ENCODE measurements around the gene ACOX3.

Gene ACOX3

DNA sequence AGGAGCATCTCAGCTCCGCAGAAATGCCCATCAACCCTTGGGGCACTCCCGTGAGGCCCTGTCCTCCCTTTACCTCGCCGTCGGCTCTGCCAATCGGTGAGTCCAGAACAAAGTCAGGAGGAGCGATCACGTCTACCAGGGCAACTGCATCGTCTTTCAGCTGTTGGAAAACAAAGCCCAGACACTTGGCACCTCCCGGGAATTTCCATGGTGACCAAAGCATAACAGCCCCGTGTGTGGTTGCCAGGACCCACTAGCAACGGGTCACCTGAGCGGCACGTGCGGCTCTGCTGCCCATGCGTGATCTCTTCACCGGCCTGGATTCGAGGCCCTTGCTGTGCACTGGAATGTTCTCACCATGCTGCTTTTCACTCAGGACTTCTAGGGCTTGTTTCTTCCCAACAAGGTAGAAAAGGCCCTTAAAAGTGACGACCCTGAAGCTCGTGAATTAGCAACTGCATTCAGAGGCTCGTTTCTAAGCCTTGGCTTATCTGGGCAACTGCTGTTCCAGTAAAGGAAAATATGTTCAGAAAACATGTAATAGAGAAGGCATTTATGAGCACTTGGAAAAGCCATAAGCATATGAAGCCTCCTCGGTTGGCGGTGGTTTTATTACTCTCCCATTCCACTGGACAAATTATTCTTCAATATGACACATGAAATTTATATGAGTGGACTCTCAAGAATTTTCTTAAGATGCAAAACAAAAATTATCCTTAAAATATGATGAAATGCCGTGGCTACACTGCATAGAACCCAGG lies 69.5 kb downstream of the ACOX3 start:
- no peak overlapping the region for H3K27ac ChIP-seq (ENCODE audit: low read depth, low read length)
- no peaks in the 10 kb centered on the region for H3K9me3 ChIP-seq (ENCODE audit: control insufficient read depth, insufficient read depth, low read depth, low read length)
- H3K4me3 ChIP-seq (ENCODE audit: low read depth, low read length): no peak overlapping the region
- no peak overlapping the region for H3K9ac ChIP-seq (ENCODE audit: low read length)
- no peaks in the 10 kb centered on the region for H3K4me1 ChIP-seq (ENCODE audit: control insufficient read depth, insufficient read depth, low read length)
- H3K36me3 ChIP-seq (ENCODE audit: control insufficient read depth, insufficient read depth, low read length): no peaks in the 10 kb centered on the region
- H3K27me3 ChIP-seq (ENCODE audit: control insufficient read depth, insufficient read depth, low read length): no peaks in the 10 kb centered on the region

DNA sequence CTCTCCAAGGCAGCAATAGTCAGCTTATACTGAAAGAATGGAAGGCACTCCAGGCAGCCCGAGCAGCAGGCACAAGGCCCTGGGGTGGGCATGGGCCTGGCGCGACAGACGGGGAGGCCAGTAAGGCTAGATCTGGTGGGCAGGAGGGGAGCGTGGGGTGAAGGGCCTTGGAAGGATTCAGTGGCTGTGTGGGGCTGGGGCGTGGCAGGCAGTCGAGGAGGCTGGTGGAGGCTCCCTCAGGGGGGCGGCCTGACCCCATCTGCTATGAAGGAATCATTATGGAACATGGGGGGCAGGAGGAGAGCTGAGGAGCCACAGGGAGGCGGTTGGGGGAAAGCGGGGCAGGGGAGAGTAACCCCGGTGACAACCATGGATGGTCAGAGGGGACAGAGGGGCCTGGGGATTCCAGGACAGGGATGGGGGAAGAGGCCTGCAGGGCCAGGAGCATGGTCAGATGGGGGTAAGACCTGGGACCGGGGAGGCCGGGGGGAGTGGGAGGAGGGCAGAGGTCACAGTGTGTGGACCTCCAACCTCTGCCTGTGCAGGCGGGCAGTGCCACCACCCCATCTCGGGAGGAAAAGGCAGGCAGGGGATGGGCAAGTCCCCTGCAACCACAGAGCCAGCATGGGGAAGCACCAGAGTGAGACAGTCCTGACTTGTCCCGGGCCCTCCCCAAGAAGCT lies 70.3 kb downstream of the ACOX3 start:
- Histone ChIP-seq H3K4me3 (ENCODE audit: low read depth, low read length) (no peak overlapping the region), H3K27ac (ENCODE audit: low read depth, low read length) (no peak overlapping the region), H3K27me3 (ENCODE audit: control insufficient read depth, insufficient read depth, low read length) (no peaks in the 10 kb centered on the region), H3K9me3 (ENCODE audit: control insufficient read depth, insufficient read depth, low read depth, low read length) (no peaks in the 10 kb centered on the region), H3K9ac (ENCODE audit: low read length) (no peak overlapping the region), H3K4me1 (ENCODE audit: control insufficient read depth, insufficient read depth, low read length) (no peaks in the 10 kb centered on the region), H3K36me3 (ENCODE audit: control insufficient read depth, insufficient read depth, low read length) (no peaks in the 10 kb centered on the region)

DNA sequence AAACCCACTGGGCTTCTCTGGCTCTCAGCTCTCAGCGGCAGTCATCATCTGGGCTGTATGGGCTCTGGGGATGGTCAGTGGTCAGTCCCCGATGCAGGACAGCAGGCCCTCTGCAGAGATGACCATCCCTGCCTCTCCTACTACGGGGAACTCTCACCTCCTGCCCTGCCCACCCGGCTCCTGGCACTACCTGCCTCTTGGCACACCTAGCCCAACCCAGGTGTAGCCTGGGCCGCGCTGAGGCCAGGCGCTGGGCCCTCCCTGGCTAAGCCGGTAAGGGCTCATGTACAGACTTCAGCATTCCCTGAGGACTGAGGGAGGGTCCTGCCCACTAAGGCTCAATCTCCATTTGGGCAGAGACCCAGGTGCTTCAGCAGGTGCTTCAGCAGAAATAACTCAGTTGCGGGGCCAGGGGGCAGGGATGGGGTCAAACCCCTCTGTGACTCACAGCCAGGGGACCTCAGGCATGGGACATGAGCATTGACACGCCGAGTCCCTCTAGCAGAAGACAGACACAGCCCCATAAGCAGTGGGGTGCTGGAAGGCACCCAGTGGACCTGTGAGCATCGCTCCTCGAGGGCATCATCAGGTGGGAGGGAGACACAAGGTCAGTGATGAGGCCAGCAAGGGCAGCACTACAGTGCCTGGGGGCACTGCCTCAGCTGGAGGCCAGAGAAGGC lies 71.0 kb downstream of the ACOX3 start:
- Histone ChIP-seq H3K9ac (ENCODE audit: low read length) (no peak overlapping the region), H3K4me1 (ENCODE audit: control insufficient read depth, insufficient read depth, low read length) (no peaks in the 10 kb centered on the region), H3K4me3 (ENCODE audit: low read depth, low read length) (no peak overlapping the region), H3K27me3 (ENCODE audit: control insufficient read depth, insufficient read depth, low read length) (no peaks in the 10 kb centered on the region), H3K9me3 (ENCODE audit: control insufficient read depth, insufficient read depth, low read depth, low read length) (no peaks in the 10 kb centered on the region), H3K27ac (ENCODE audit: low read depth, low read length) (no peak overlapping the region), H3K36me3 (ENCODE audit: control insufficient read depth, insufficient read depth, low read length) (no peaks in the 10 kb centered on the region)

DNA sequence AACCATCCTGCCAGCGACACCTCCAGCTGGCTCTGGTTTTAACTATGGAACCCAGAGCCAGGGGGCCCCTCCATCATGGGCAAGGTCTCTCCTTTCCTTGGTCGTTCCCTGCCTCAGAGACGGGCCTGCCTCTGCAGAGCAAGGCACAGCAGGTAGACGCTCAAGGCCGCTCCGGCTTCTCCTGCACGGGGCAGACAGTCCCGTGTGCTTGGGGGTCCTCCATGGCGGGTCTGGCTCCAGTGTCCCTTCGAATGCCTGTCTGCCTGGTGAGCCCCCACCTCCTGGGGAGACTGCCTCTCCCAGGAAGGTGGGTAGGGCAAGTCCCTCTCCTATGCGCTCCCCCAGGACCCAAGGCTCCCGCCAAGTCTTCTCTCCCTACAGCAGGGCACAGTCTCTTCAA lies 71.5 kb downstream of the ACOX3 start:
- no peaks in the 10 kb centered on the region for H3K4me1 ChIP-seq (ENCODE audit: control insufficient read depth, insufficient read depth, low read length)
- H3K36me3 ChIP-seq (ENCODE audit: control insufficient read depth, insufficient read depth, low read length): no peaks in the 10 kb centered on the region; the same call in 1 of the 2 replicates
- H3K4me3 ChIP-seq (ENCODE audit: low read depth, low read length): no peak overlapping the region
- no peak overlapping the region for H3K27ac ChIP-seq (ENCODE audit: low read depth, low read length)
- no peaks in the 10 kb centered on the region for H3K9me3 ChIP-seq (ENCODE audit: control insufficient read depth, insufficient read depth, low read depth, low read length)
- no peaks in the 10 kb centered on the region for H3K27me3 ChIP-seq (ENCODE audit: control insufficient read depth, insufficient read depth, low read length)
- no peak overlapping the region for H3K9ac ChIP-seq (ENCODE audit: low read length)

DNA sequence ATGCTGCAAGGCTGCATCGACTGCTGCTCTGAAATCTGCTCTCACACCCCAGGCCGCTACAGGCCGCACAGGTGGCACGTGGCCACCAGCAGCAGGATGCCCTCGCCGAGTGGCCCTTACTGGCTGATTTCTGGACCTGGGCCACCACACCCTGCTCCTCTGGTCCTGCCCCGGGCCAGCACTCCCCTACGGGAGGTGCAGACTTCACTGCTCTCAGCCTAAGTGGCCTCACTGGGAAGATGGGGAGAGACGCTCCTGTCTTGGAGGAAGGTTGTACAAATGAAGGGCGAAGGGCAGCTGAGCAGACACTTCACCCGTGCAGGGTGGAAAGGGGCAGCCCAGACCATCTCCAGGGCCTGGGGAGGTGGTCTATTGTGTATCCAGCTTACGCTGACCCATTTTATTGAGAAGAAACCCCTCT lies 72.5 kb downstream of the ACOX3 start:
- Histone ChIP-seq H3K36me3 (ENCODE audit: control insufficient read depth, insufficient read depth, low read length) (no peaks in the 10 kb centered on the region; the same call in 1 of the 2 replicates), H3K9me3 (ENCODE audit: control insufficient read depth, insufficient read depth, low read depth, low read length) (peaks cover 4% of the 10 kb centered on the region; the same call in 1 of the 2 replicates), H3K4me3 (ENCODE audit: low read depth, low read length) (no peak overlapping the region), H3K9ac (ENCODE audit: low read length) (no peak overlapping the region), H3K27ac (ENCODE audit: low read depth, low read length) (no peak overlapping the region), H3K4me1 (ENCODE audit: control insufficient read depth, insufficient read depth, low read length) (no peaks in the 10 kb centered on the region), H3K27me3 (ENCODE audit: control insufficient read depth, insufficient read depth, low read length) (no peaks in the 10 kb centered on the region)

DNA sequence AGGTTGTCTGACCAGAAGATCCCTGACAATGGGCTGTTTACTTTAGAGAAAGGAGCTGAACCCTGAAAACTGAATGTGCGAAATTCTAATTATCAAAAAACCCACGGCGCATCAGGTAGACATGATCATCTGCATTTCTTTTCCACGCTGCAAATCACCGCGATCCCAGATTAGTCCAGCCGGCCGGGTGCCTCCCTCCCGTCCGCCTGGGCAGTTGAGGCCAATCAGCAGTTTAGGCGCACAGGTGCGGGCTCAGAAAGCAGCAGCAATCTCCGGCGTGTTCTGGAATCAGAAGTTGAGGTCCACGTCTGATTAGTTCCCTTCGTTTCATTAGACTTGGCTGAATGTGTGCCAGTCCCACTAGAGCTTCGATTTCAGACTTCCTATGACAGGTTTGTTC lies 73.9 kb downstream of the ACOX3 start:
- Histone ChIP-seq H3K27ac (ENCODE audit: low read depth, low read length) (no peak overlapping the region), H3K4me1 (ENCODE audit: control insufficient read depth, insufficient read depth, low read length) (no peaks in the 10 kb centered on the region), H3K9ac (ENCODE audit: low read length) (no peak overlapping the region), H3K27me3 (ENCODE audit: control insufficient read depth, insufficient read depth, low read length) (no peaks in the 10 kb centered on the region), H3K4me3 (ENCODE audit: low read depth, low read length) (no peak overlapping the region), H3K9me3 (ENCODE audit: control insufficient read depth, insufficient read depth, low read depth, low read length) (peaks cover 16% of the 10 kb centered on the region; the same call in 1 of the 2 replicates), H3K36me3 (ENCODE audit: control insufficient read depth, insufficient read depth, low read length) (no peaks in the 10 kb centered on the region; the same call in 1 of the 2 replicates)

DNA sequence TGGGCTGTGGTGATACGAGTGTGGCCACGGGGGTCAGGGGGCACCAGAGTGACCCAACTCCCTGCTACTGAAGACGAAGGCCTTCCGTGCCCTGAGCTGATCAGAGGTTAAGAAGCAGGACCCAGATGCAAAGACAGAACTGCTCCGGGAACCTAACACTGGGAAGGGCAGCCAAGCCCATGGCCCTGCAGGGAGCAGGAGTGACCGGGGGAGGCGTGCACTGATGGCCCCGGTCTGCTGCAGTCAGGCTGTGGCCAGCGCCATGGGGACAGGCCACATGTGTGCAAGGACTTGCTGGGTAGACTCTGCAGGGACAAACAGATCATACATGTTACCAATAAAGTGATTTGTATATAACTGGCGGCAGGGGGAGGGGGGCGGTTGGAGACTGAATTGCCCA lies 74.6 kb downstream of the ACOX3 start:
- no peak overlapping the region for H3K9ac ChIP-seq (ENCODE audit: low read length)
- no peak overlapping the region for H3K4me3 ChIP-seq (ENCODE audit: low read depth, low read length)
- H3K27ac ChIP-seq (ENCODE audit: low read depth, low read length): no peak overlapping the region
- no peaks in the 10 kb centered on the region for H3K27me3 ChIP-seq (ENCODE audit: control insufficient read depth, insufficient read depth, low read length)
- H3K36me3 ChIP-seq (ENCODE audit: control insufficient read depth, insufficient read depth, low read length): no peaks in the 10 kb centered on the region; the same call in 1 of the 2 replicates
- H3K4me1 ChIP-seq (ENCODE audit: control insufficient read depth, insufficient read depth, low read length): no peaks in the 10 kb centered on the region
- peaks cover 20% of the 10 kb centered on the region for H3K9me3 ChIP-seq (ENCODE audit: control insufficient read depth, insufficient read depth, low read depth, low read length)

DNA sequence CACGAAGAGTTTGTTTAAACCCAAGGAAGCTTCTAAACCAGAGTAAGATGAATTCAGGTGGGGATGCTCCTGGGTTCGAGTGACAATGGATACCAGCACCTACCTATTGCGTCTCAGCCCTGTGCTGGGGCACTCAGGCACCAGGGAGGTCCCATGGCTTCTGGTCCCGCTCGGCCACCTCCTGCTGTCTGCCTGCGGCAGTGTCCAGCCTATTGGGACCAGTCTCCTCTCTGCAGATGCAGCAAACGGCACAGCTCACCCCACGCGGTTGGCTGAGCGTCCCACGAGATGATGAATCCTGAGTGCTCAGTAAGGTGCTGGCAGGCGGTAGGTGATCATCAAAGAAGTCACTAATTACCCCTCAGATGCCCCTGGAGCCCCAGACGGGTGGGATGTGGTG lies 75.2 kb downstream of the ACOX3 start:
- Histone ChIP-seq H3K4me3 (ENCODE audit: low read depth, low read length) (no peak overlapping the region), H3K27me3 (ENCODE audit: control insufficient read depth, insufficient read depth, low read length) (no peaks in the 10 kb centered on the region), H3K27ac (ENCODE audit: low read depth, low read length) (no peak overlapping the region), H3K4me1 (ENCODE audit: control insufficient read depth, insufficient read depth, low read length) (no peaks in the 10 kb centered on the region), H3K9me3 (ENCODE audit: control insufficient read depth, insufficient read depth, low read depth, low read length) (peaks cover 24% of the 10 kb centered on the region), H3K36me3 (ENCODE audit: control insufficient read depth, insufficient read depth, low read length) (no peaks in the 10 kb centered on the region; the same call in 1 of the 2 replicates), H3K9ac (ENCODE audit: low read length) (no peak overlapping the region)

DNA sequence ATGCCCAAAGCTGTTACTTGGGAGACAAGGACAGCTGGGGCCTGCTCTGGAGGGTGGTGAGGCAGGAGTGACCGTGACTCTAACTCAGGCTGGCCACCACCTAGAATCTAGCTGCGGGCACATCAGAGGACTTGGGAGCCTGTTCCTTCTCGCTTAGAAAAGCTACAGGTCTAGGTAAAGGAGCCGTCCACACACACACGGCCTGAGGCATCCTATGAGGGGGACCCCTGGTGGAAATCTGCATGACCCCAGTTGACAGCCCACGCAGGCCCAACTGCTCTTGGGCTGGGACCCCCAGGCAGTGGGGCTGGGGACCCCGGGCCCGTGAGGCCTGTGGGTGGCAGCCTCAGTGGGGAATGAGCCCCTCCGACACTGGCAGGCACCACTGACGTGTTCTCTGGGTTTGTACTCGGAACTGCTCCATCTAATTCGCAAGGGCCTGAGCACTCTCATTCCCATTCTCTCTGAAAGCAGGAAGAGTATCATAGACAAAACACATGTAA lies 75.6 kb downstream of the ACOX3 start:
- H3K27me3 ChIP-seq (ENCODE audit: control insufficient read depth, insufficient read depth, low read length): no peaks in the 10 kb centered on the region; the same call in 1 of the 2 replicates
- no peak overlapping the region for H3K9ac ChIP-seq (ENCODE audit: low read length)
- peaks cover 24% of the 10 kb centered on the region for H3K9me3 ChIP-seq (ENCODE audit: control insufficient read depth, insufficient read depth, low read depth, low read length)
- H3K36me3 ChIP-seq (ENCODE audit: control insufficient read depth, insufficient read depth, low read length): no peaks in the 10 kb centered on the region; the same call in 1 of the 2 replicates
- H3K4me3 ChIP-seq (ENCODE audit: low read depth, low read length): no peak overlapping the region
- no peak overlapping the region for H3K27ac ChIP-seq (ENCODE audit: low read depth, low read length)
- no peaks in the 10 kb centered on the region for H3K4me1 ChIP-seq (ENCODE audit: control insufficient read depth, insufficient read depth, low read length)

DNA sequence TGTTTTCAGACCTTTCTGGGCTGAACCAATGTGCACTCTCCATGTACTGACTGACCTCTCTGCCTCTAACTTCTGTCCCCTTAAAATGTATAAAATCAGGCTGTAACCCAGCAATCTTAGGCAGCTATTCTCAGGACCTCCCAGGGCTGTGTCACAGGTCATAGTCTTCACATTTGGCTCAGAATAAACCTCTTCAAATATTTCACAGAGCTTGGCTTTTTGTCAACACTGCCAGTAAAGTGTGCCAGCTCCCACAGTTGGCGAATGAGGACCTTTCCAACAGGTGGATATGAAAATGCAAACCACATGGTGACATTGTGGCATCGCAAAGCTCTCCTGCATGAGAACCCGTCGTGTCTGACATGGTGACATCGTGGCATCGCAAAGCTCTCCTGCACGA lies 76.4 kb downstream of the ACOX3 start:
- no peak overlapping the region for H3K27ac ChIP-seq (ENCODE audit: low read depth, low read length)
- no peak overlapping the region for H3K9ac ChIP-seq (ENCODE audit: low read length)
- no peak overlapping the region for H3K4me3 ChIP-seq (ENCODE audit: low read depth, low read length)
- H3K36me3 ChIP-seq (ENCODE audit: control insufficient read depth, insufficient read depth, low read length): no peaks in the 10 kb centered on the region; the same call in 1 of the 2 replicates
- H3K4me1 ChIP-seq (ENCODE audit: control insufficient read depth, insufficient read depth, low read length): peaks cover under 1% of the 10 kb centered on the region; the same call in 1 of the 2 replicates
- no peaks in the 10 kb centered on the region; the same call in 1 of the 2 replicates for H3K27me3 ChIP-seq (ENCODE audit: control insufficient read depth, insufficient read depth, low read length)
- peaks cover 24% of the 10 kb centered on the region for H3K9me3 ChIP-seq (ENCODE audit: control insufficient read depth, insufficient read depth, low read depth, low read length)

All from HUES6 (cell line).